RKO (cell line): ENCODE results near the gene ST6GALNAC6.
"Not testable (repeated sequence)": the region's sequence is repeated elsewhere in the genome, so short reads cannot be mapped to it uniquely, and the experiment has no call there.

Experiments
- DNase-seq: peaks from one replicate; pipeline ENCODE4 v3.0.0-alpha.2; 2016; ENCODE audit warnings: low spot score

The ST6GALNAC6 gene

DNA sequence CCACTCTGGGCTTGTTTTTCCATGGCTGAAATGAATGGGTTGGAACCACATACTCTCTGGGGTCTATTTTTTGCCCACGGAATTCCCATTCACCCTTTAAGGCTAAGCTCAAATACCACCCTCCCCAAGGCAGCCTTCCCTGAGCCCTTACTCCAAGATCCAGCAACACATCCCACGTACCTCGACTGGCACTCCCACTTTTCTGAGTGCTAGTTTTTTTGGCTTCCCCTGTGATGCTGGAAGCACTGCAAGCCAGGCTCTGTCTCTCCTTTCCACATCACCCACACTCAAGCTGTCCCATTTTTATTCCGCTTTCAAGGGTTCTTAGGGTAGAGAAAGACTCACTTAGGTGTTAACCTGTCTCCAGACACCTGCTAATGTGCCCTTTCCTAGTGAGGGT is 6.0 kb downstream of the ST6GALNAC6 start:
- no peak for DNase-seq

- DNase-seq = no peak
Observed at GRCh38 chr9:127892831-127893230, 6.6 kb downstream of the ST6GALNAC6 start.

GRCh38 chr9:127890053-127890452 is 9.3 kb downstream of the ST6GALNAC6 start:
- peak; percentile 77 for DNase-seq

DNA sequence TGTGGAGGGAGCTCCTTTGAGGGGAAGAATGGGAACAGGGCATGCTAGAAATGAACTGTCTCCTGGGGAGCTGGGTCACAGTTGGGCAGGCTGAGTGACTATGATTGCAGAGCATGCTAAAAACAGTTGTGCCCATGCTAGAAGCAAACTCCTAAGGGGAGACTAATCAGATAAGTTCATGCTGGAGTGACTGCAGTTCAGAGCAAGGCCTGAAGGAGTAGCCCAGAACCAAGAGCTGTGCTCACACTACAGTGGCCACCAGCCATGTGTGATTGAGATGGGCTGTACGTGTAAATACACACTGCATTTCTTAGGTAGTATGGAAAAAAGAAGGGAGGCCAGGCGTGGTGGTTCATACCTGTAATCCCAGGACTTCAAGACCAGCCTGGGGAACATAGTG is 11.6 kb downstream of the ST6GALNAC6 start:
- DNase-seq = peak; percentile 75

GRCh38 chr9:127886401-127886972 is 12.9 kb downstream of the ST6GALNAC6 start:
- DNase-seq = peak; percentile 61

DNA sequence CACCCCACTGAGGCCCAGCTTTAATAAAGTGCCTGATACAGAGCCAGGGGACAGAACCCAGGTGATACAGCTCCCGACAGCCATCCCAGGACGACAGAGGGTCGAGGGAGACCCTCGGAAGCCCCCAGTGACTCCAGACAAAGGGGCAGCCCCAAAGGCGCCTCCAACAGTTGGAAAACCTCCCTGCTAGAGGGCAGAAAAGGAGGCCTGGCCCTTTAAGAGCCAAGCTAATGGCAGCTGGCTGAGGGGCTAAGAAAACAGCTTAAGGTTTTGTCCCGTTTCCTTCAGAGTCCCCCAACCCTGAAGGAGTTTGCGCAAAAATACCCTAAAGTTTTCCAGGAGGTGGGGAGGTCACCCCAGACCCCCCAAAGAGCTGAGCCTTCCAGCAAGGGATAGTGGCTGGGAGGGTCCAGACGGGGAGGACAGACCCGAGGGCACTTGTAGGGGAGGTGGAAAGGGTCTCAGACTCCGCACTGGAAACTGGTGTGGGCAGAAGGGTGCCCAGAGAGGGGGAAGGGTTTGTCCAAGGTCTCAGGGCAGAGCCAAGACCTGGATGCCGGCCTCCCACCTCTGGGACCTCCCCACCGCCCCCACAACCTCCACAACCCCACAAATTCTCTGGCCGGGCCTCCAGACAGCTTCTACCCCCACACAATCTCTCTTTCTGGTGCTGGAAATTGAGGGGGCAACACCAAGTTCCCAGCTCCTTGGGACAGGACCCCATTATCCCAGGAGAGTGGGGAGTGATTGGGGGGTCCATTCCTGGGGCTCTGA is 13.7 kb downstream of the ST6GALNAC6 start:
- no peak for DNase-seq

DNA sequence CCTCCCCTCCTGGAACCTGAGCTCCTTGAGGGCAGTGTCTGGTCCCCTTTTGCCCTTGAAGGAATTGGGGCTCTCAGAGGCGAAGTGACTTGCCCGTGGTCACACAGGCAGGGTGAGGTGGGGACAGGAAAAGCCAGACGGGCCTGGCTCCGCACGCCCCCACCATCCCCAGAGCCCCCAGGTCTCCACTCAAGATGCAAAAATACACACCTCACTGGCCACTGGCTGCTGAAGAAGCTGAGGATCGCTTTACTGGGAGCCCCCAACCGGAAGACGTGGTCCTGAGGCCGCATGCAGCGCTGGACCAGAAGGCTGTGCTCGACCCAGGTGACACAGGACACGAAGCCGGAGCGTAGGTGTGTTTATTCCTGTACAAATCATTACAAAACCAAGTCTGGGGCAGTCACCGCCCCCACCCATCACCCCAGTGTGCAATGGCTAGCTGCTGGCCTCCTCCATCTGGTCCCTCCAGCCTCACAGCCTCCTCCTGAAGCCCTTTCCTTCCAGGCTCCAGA is 14.4 kb downstream of the ST6GALNAC6 start:
- DNase-seq = no peak

DNA sequence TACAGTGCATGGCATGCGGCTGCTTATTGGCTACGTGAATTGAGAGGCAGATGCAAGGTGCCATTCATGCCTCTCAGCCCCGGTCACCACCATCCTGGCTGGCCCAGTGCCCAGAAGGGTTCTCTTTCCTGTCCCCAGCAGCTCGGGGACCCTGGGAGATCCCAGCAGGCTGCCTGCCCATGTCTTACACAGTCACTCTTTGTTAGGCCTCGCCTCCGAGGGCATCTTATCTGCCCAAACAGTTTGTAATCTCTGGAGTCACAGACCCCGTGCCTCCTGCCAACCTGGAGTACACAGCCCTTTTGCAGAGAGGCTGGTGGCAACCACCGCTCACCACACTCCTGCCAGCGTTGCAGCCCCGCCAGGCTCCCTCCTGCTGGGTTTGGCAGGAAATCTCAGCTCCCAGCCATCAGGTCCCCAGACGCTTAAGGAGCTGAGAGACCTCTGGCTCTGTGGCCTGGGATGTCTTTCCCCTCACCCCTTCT is 14.9 kb downstream of the ST6GALNAC6 start:
- no peak for DNase-seq

GRCh38 chr9:127883959-127884358 is 15.4 kb downstream of the ST6GALNAC6 start:
- no peak for DNase-seq

GRCh38 chr9:127881715-127882114 is 17.7 kb downstream of the ST6GALNAC6 start:
- DNase-seq = not testable (repeated sequence)

GRCh38 chr9:127880143-127880542 is 19.3 kb downstream of the ST6GALNAC6 start:
- no peak for DNase-seq

- peak; percentile 63 for DNase-seq
Observed at GRCh38 chr9:127878652-127879390, 20.6 kb downstream of the ST6GALNAC6 start.

DNA sequence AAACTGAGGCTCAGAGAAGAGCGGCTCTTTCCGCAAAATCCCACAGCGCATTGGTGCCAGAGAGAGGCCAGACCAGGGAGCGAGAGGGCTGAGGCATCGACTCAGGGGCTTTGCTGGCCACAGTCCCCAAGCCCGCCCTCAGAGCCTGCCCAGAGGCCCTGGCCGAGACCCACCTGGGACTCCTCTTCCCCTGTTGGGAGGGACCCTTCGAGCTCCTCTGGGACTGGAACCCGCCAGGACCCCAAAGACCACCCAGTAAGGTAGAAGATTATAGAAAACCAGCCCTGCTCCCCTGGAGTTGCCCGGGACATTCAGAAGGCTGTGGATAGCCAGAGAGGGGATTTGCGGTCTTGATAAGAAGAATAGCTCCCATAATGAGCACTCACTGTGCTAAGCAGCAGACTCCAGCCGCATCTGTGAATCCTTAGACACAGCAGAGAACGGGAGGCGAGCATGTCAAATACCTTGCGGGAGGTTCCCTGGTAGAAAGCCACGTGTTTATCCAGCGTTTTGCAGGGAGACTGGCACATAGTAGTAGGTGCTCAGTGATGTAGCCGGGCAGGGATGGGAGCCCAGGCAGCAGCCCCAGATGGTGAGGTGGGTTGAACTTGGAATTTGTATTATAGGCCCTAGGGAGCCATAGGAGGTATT is 21.3 kb downstream of the ST6GALNAC6 start:
- DNase-seq = no peak

- peak; percentile 85 for DNase-seq
Observed at GRCh38 chr9:127877566-127877998, 21.8 kb downstream of the ST6GALNAC6 start, which contains the start of gene AK1. AK1 (minus strand) TSS chr9:127877675; CDS start chr9:127874617, 3,058 bp downstream.

DNA sequence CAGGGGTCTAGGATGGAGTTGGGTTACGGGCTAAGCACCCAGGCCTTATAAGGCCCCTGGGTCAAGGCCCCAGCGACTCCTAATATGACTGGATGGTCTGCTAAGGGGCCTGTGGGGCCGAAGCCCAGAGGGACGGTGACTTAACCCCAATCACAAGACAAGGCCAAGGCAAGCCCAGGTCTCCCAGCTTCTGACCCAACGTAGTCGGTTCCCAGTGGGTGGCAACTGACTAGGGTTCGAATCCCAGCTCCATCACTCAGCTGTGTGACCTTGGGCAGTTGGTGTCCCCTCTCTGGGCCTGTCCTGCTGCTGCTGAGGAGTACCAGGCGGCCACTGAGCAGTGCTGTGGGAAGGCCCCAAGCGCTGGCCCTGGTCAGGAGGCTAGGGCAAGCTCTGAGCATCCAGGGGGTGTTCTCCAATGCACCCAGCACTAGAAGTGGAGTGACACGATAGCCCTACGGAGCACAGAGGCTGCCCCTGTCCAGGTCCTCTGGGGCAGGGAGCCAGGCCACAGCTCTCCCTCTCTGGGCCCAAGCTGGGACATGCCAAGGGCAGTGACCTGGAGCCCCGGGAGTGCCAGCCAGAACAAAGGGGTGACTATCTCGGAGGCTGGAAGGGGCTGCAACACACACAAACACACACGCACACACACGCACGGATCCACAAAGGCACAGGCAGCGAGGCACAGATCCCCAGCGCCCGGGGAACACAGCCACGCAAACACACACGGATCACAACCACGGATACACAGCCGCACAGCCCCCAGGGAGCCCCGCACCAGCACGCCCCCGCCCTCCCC is 22.4 kb downstream of the ST6GALNAC6 start:
- DNase-seq = peak; percentile 63

DNA sequence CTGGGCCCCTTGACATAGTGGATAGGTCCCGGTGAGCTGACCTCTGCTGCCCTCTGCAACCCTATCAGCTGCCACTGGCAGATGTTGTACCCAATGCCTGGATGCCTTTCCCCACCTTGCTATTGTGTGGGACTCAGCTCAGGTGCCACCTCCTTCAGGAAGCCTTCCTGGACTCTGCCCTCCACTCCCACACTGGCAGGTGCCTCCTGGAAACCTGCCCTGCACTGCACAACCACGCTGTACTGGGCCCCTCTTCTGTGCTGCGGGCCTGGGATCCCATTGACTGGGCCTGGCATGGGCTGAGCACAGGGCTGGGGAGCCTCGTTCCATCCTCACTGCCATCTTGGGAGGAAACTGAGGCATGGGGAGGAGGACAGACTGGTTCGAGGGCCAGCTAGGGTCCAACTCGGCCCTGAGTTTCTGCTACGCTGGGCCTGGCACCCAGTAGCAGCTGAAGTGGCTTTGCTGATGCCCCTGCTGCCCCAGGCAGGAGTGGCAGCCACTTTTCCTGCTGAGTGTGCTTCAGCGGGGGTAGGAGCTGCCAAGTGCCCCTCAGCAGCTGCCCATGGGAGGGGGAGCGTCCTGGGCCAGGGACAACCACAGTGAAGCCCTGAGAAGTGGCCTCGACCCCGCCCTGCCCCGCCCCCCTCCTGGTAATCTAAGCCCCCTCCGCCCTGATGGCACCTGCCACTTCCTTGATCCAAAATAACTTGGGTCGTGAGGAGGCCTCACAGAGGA is 23.2 kb downstream of the ST6GALNAC6 start:
- no peak for DNase-seq

GRCh38 chr9:127875306-127875966 is 24.0 kb downstream of the ST6GALNAC6 start:
- DNase-seq = no peak

GRCh38 chr9:127874301-127875221 is 24.8 kb downstream of the ST6GALNAC6 start:
- no peak for DNase-seq

- no peak for DNase-seq
Observed at GRCh38 chr9:127873886-127874285, 25.5 kb downstream of the ST6GALNAC6 start.
